SKM-1 treated with dmso at 0.1 percent for 144 hours (cell line): ENCODE results near the gene FDXACB1.
"Not testable (repeated sequence)": the region's sequence is repeated elsewhere in the genome, so short reads cannot be mapped to it uniquely, and the experiment has no call there.

Experiments used
- DNase-seq: peaks from one replicate; lab custom pipeline; 2025; ENCODE audit not compliant: unreplicated experiment; lab: John Stamatoyannopoulos, UW

FDXACB1 gene

DNA sequence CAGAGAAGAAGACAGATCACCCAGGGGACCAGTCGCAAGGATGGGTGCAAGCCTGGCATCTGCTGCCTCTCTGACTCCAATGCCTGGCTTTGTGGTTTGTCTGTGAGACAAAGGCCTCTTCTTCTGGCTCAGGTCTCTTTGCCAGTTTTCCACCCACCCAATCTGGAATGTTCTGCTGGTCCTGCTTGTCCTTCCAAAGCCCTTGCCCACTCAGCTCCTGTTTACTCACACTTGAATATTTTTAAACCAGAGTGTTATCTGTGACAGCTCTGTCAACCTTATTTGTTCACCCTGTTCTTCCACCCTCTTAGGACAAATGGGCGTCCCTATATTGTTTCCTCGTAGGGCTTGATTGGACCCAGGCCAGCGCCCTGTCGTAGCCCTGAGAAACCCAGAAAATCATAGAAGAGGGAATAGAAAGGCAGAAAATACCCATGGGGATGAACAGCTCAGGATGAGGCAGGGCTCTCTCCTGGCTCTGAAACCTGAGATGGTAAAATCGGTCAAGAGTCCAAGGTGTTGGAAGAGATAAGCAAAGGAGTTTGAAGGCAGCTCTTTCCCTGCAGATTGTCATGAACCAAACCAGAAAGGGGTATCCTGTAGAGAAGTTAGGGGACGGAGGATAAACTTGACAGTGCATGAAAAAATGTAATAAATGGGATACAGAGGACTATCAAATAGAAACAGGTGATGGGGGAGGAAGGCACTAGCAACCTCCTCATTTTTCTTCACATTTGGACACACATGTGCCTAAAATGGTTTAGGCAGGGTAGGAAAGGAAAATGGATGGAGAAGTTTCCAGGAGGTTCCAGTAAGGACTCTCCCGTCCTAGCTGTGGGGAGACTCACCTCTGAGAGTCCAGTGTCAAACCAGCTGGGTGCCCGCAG lies 32.0 kb upstream of the FDXACB1 start:
- no peak for DNase-seq

DNA sequence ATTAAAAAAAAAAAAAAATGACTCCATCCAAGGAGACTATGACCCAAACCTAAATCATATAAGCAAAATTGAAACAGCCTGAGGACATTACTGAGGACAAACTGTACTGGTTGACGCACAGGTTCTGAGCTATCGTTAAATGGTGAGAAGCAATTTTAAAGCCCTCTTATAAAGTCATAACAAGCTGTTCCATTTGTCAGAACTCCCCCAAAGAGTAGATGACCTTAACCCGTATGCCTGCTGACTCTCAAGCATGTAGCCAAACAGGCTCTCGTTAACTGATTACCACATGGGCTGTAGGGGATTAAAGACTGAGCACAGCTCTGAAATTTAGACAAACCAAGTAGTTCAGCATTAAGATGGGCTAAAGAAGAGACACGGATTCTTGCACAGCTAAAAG lies 30.4 kb upstream of the FDXACB1 start:
- DNase-seq = no peak

DNA sequence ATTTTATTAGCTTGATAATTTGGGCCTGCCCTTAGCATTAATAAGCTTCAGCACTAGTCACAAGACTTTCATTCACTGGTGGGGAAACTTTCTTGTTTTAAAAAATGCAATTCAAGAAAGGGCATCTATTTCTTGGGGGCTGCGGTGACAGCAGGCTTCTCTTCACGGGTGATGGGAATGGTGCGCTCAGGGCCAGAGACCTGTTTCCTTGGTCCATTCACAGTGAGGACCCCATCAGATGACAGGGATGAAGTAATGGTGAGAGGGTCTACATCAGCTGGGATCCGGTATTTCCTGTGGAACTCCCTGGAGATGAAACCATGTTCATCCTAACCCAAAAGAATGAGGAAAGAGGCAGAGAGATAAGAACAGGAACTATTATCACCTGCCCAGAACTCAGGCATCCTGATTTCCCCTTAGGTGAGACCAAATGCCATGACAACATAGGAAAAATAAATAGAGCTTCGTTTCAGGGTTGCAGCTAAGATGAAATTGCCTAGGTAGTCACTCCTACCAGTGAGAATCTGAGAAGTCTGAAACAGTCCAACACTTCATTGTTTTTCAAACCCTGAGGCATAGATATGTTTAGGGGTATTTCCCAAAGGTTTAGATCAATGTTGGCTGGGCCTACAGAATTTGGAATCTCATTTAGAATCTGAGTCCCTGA lies 29.8 kb upstream of the FDXACB1 start:
- DNase-seq = no peak

DNA sequence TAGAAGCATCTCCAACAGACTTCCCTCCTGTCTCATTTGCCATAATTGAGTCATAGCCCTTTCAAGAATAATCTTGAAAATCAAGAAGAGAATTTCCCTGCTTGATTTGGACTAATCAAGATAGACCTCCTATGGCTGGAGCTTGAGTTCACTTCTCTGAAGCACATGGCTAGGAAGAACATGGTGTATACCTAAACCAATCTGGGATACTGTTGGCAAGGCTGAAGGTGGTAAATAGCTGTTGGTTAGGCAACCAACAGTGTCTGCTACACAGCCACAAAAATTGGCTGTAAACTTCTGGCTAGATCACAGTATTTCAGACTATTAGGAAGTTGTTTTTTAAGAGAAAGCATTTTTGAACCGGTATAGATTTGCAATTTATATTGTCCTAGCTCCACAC lies 27.7 kb upstream of the FDXACB1 start:
- DNase-seq = no peak

DNA sequence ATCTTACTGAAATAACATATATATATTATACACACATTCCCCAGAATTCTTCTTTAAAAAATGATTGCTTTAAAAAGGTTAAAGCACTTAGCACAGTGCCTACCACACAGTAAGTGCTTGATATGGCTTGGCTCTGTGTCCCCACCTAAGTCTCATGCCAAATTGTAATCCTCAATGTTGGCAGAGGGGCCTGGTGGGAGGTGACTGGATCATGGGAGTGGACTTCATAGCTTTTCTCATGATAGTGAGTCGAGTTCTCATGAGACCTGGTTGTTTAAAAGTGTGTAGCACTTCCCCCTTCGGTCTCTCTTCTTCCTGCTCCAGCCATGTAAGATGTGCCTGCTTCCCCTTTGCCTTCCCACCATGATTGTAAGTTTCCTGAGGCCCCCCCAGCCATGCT lies 26.4 kb upstream of the FDXACB1 start:
- DNase-seq = no peak

DNA sequence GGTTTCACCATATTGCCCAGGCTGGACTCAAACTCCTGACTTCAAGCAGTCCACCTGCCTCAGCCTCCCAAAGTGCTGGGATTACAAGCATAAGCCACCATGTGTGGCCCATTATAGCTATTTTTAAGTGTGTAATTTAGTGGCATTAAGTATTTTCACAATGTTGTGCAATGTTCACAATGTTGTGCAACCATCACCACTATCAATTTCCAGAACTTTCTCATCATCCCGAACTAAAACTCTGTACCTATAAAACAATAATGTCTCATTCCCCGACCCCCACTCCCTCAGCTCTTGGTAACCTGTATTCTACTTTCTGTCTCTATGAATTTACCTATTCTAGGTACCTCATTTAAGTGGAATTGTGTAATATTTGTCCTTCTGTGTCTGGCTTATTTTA lies 7.9 kb upstream of the FDXACB1 start:
- no peak for DNase-seq

DNA sequence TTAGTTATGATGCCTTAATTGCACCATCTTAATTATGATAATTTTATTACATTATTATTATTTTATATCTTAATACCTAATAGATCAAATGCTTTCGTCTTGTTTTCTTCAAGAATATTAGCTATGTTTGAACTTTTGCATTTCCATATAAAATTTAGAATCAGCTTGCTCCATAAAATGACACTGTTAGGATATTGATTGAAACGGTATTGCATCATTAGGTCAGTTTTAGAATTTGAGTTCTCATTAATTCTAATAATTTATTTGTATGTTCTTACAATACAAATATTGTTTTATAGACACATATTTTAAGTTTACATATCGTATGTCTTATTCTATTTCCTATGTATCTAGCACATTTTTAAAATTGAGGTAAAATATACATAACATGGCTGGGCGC lies 7.1 kb upstream of the FDXACB1 start:
- DNase-seq = no peak

DNA sequence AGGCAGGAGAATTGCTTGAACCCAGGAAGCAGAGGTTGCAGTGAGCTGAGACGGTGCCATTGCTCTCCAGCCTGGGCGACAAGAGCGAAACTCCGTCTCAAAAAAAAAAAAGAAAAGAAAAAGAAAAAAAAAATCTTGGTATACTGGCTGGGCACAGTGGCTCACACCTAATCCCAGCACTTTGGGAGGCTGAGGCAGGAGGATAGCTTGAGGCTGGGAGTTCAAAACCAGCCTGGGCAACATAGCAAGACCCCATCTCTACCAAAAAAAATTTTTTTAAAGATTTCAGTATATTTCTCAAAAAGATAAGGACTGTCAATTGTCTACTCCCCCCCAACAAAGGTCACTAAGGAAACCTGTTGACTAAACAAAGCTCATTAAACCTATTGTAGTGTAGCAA lies 6.1 kb upstream of the FDXACB1 start:
- DNase-seq = not testable (repeated sequence)

DNA sequence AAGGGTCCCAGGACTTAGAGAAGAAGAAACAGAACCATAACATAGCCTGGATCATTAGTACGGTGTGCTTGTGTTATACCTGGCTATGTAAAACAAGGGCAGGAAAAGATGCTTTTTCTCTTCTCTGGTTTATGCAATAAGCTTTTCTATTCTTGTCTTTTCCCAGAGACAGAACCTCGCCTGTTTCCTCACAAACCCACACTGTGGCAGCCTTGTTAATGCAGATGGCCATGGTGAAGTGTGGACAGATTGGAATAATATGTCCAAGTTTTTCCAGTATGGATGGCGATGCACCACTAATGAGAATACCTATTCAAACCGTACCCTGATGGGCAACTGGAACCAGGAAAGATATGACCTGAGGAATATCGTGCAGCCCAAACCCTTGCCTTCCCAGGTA lies 3.2 kb upstream of the FDXACB1 start:
- no peak for DNase-seq

DNA sequence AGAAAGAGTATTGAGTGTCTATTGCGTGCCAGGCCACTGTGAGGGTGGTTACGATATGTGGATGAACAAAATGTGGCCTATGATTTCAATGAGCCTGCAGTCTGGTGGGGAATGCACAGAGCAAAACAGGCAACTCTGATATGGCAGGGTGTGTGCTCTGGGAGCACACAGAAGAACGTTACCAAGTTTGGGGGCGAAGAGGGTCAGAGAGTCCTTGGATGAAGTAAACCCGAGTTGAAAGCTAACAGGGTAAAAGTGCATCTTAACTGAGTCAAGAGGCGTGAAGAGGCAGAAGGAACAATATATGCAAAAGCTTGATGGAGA lies 634 bp upstream of the FDXACB1 start:
- DNase-seq = no peak

DNA sequence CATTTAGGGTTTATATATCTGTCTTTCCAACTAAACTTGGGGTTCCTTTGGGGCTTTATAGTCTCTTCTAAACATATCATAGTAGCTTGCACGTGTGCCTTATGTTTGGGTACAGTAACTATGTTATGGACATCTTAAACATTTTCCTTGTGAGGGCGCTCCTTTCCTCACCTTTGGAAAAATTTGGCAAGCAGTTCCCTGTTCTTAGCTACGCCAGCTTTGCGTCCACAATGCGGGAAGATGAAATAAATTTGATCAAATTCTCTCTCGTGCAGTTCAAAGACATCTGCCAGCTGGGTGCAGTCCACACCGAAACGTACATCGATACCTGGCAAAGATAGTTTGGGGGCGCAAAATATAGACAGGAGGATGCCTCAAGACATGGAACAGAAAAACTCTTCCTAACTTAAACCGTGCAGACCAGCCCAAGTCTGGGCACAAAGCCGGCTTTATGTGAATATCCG lies 548 bp downstream of the FDXACB1 start:
- no peak for DNase-seq

DNA sequence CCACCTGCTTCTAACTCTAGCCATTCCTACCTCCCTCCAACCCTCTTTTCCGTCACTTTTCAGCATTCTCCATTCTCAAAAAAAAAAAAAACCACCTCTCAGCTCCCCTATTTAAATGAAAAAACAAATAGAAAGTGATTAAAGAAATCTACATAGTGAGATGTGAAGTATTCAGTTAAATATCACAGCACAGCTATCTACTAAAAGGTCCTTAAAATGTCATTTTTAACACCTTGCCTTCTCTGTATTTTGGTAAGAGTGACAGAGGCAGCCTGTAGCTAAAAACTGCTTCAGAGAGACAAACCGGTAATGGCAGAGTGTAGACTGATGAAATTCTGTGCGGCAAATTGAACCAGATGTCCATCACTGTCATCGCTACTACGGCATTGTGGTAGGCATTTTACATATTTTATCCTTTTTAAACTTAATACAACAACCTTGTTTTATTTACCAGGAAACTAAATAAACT lies 7.2 kb downstream of the FDXACB1 start:
- DNase-seq = no peak

DNA sequence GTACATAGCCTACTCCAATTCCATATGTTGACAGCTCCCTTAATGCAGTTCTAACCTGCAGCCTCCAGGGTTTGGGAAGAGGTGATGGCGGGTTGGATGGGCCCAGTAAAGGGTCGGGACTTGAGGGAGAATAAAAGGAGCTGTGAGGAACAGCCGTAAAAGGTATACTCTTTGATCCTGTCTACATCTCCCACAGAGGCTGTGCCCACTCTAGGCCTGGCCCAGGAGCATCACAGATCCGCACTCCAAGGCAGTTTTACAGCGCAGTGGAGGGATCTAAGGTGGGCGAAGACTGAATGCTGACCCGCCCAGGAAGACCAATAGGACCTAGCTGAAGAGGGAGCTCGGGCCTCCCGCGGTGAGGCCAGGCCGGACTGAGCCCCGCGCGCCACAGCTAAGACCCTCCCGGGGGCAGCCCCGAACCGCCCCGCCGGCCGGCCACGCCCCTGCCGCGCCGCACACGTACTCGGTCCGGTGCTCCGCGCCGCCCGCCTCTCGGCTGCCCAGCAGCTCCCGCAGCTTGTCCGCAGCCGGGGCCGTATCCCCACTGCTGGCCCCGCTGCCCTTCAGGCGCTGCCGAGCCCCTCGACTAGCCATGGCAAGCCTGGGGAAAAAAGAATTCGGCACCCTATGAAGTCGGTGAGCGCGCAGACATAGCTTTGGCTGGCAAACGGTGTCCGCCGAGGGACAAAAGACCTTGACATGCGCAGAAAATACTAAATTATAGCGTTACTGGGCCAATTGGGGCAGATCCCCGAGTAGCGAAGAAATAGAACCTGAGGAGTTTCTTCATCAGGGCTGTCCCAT lies 7.9 kb downstream of the FDXACB1 start, which contains the start of gene ALG9:
TSS of gene ALG9 (minus strand) at position 696 of the 807 bp plus-strand sequence. CDS start at position 597, 99 bp downstream.
- DNase-seq = peak; percentile 58

DNA sequence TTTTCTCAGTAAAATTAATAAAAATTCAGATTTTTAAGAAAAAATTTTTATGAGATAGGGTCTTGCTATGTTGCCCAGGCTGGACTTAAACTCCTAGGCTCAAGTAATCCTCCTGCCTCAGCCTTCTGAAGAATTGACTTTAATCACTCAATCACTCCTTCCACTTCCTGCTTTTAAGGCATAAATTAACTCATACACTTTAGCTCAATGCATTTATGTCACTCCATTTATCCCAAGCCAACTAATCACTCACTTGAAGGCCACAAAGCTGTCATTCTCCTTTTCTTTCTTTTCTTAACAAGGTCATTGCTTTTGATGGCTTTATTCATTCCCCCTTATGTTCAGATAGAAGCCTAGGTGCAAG lies 8.5 kb downstream of the FDXACB1 start:
- no peak for DNase-seq

DNA sequence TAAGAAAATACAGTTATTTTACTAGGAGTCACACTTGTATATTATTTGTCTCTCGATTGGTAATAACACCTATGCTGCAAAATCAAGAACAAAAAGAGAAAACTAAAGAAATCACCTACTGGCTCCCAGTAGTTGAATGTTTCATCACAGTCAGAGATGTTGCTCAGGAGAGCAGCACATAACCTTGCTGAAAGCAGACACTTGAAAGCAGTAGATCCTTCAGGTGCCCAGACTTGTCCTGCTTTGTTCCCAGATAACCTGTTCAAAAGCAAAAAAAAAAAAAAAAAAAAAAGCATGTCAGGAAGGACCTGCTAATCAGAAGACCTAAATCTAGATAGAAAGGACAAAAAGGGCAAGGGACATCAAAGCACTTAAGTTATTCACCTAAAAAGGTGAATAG lies 8.9 kb downstream of the FDXACB1 start:
- no peak for DNase-seq

DNA sequence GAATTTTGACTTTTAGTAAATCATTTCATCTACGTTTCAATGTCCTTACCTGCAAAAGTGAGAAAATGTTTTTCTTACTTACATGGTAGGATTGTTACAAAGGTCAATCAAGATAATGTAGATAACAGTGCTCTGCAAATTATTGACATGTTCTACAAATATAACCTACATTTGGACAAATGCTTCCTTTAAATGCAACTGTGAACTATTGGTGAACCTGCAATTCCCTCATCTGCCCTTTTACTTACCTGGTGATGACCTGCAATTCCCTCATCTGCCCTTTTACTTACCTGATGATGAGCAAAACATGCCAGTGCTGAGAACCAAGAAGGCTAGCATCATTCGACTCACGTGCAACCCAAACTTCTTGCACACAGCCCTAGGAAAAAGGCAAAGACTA lies 18.7 kb downstream of the FDXACB1 start:
- DNase-seq = no peak

DNA sequence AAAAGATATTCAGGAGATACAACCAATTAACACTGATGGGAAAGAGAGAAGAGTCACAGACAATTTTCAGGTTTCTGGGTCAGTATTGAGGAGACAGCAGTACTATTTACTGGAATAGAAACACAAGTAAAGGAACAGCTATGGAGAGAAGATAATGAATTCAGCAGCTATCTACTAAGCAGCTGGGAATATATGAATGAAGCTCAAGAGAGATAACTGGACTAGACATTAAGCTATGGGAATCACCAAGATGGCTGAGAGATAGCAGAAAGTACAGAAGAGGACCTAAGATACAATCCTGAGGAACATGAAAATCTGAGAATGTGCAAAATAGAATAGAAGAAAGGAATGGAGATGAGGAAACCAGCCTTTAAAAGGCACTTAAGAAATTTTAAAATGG lies 23.5 kb downstream of the FDXACB1 start:
- DNase-seq = no peak

DNA sequence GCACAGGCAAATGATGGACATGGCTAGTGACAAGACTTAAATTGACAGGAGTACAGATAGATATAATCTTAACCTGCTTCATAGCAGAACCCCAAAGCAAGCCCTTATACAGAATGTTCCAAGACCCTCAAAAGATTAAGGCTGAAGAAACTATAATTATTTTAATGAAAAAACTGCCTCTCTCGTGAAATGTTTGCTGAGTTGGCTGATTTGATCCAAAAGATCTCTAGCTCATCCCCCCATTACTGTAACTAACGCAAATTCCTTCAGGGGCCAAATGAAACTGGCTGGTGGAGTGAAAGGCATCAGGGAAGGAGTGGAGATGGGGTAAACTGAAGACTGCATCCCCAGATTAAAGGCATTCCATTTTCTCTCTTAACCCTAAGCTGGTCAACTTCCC lies 26.9 kb downstream of the FDXACB1 start:
- DNase-seq = no peak

DNA sequence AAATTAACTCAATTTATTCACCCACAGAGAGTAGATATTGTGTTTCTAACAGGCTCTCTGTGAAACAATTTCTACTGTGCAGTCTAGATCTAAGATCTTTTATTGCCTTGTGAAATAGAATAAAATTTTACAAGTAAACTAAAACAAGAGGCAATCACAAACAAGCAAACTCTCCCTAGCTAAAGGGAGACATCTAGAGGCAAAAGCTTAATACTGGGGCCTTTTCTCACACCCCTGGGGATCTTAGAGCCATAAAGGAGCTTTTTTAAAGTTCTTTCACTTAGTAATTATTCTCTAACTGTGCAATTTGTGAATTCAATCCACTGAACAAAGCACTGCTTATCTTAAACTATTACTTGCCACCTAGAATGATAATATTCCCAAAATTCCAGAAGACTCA lies 27.3 kb downstream of the FDXACB1 start:
- no peak for DNase-seq

DNA sequence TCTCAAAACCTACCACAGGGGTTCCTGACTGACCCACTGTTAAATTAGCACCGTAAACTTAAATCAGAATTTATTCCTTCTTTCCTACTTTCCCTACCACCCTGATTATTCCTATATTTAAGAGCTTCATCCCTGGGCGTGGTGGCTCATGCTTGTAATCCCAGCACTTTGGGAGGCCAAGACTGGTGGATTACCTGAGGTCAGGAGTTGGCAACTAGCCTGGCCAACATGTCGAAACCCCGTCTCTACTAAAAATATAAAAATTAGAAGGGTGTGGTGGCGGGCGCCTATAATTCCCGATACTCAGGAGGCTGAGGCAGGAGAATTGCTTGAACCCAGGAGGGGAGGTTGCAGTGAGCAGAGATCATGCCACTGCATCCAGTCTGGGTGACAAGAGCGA lies 27.9 kb downstream of the FDXACB1 start:
- no peak for DNase-seq

DNA sequence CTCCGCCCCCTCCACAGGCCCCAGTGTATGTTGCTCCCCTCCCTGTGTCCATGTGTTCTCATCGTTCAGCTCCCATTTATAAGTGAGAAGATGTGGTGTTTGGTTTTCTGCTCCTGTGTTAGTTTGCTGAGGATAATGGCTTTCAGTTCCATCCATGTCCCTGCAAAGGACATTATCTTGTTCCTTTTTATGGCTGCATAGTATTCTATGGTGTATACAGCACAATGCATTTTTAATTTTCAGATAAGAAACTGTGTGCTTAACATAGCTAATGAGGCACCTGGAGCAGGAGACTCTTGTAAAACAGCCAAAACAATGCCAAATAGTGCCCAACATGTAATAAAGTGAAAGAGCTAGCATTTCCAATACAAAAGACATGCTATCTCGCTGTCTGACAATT lies 29.3 kb downstream of the FDXACB1 start:
- no peak for DNase-seq

DNA sequence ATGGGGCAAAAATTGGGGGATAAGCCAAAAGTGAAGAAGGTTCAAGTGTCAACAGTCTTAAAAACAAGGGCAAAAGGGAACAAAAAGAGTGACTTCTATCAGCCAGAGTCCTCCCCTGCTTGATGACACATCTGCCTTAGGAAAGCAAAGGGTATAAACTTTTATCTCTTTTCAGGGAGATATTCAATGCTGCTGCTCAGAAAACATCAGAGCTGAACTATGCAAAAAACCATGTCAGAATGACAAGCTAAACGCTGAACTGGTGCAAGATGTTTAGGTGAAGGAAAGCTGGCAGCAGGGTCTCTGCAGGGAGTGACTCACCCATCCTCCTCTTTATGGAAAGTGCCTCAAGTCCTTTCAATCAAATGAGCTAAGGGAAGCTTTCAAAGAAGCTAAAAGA lies 32.3 kb downstream of the FDXACB1 start:
- no peak for DNase-seq
